ENCODE results near the gene NPIPB2.

- TF ChIP-seq EZH2 (IDR thresholded peaks at IDR 0.05; ENCODE audit: borderline replicate concordance, insufficient read depth, low read depth, low read length, poor library complexity, severe bottlenecking) = no peak
- TF ChIP-seq, protein P1, sequence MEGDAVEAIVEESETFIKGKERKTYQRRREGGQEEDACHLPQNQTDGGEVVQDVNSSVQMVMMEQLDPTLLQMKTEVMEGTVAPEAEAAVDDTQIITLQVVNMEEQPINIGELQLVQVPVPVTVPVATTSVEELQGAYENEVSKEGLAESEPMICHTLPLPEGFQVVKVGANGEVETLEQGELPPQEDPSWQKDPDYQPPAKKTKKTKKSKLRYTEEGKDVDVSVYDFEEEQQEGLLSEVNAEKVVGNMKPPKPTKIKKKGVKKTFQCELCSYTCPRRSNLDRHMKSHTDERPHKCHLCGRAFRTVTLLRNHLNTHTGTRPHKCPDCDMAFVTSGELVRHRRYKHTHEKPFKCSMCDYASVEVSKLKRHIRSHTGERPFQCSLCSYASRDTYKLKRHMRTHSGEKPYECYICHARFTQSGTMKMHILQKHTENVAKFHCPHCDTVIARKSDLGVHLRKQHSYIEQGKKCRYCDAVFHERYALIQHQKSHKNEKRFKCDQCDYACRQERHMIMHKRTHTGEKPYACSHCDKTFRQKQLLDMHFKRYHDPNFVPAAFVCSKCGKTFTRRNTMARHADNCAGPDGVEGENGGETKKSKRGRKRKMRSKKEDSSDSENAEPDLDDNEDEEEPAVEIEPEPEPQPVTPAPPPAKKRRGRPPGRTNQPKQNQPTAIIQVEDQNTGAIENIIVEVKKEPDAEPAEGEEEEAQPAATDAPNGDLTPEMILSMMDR (IDR thresholded peaks at IDR 0.05) = no peak
Observed at GRCh38 chr16:11966173-11966572, 24.3 kb upstream of the NPIPB2 start.
